WTC11 (cell line): ENCODE measurements around the gene TYW1B.
"Not testable (repeated sequence)": the region's sequence is repeated elsewhere in the genome, so short reads cannot be mapped to it uniquely, and the experiment has no call there.

Experiments
- CTCF ChIP-seq: fragments of 200-600 bp; IDR thresholded peaks from 2 replicates; pipeline ENCODE4 v1.8.0; 2022; ENCODE audit warnings: antibody characterized with exemption
- ELF4 ChIP-seq: sonication (generic); formaldehyde crosslinking; IDR thresholded peaks from 2 replicates; pipeline ENCODE4 v1.8.1; 2022; ENCODE audit warnings: low read depth, mild to moderate bottlenecking, moderate library complexity, missing genetic modification reagents
- NR3C1 ChIP-seq: sonication (generic); formaldehyde crosslinking; conservative IDR thresholded peaks from 2 replicates; pipeline ENCODE4 v1.8.1; 2023; ENCODE audit warnings: low read depth, mild to moderate bottlenecking, missing genetic modification reagents
- TEAD4 ChIP-seq: sonication (generic); formaldehyde crosslinking; IDR thresholded peaks from 2 replicates; pipeline ENCODE4 v1.8.0; 2022; ENCODE audit warnings: mild to moderate bottlenecking, missing genetic modification reagents
- ZNF121 ChIP-seq: sonication (generic); formaldehyde crosslinking; IDR thresholded peaks from 2 replicates; pipeline ENCODE4 v1.8.0; 2023; ENCODE audit warnings: missing genetic modification reagents
- ZNF281 ChIP-seq: sonication (generic); formaldehyde crosslinking; IDR thresholded peaks from 2 replicates; pipeline ENCODE4 v1.8.0; 2023; ENCODE audit warnings: mild to moderate bottlenecking, missing genetic modification reagents

GRCh38 chr7:72546586-72547237, 281.3 kb downstream of the TYW1B start:
- not testable (repeated sequence) for TF ChIP-seq NR3C1 (CRISPR knock-in tag); CTCF; ZNF281 (CRISPR knock-in tag); TEAD4 (CRISPR knock-in tag); ELF4 (CRISPR knock-in tag); ZNF121 (CRISPR knock-in tag)
